Eye (tissue), 1 donor: ENCODE data around the gene MMEL1.
A peak's percentile ranks its signal among the peaks of the same experiment; 100 is the strongest.

Source experiments
- DNase-seq: peaks from one replicate; pipeline ENCODE4 v3.0.0-alpha.2; 2015

MMEL1 gene

GRCh38 chr1:2642131-2642559 lies 9.3 kb upstream of the MMEL1 start:
- no peak for DNase-seq

GRCh38 chr1:2641381-2642130 lies 8.7 kb upstream of the MMEL1 start:
- DNase-seq: no peak

GRCh38 chr1:2640626-2641025 lies 7.8 kb upstream of the MMEL1 start:
- DNase-seq: no peak

GRCh38 chr1:2639607-2640521 lies 7.0 kb upstream of the MMEL1 start:
- DNase-seq: no peak

- no peak for DNase-seq
Measured at GRCh38 chr1:2639203-2639602, 6.4 kb upstream of the MMEL1 start.

GRCh38 chr1:2638466-2639115 lies 5.8 kb upstream of the MMEL1 start:
- no peak for DNase-seq

- no peak for DNase-seq
Measured at GRCh38 chr1:2637442-2638145, 4.8 kb upstream of the MMEL1 start.

GRCh38 chr1:2636733-2637132 lies 3.9 kb upstream of the MMEL1 start:
- DNase-seq: no peak

GRCh38 chr1:2635361-2636010 lies 2.7 kb upstream of the MMEL1 start:
- no peak for DNase-seq

- no peak for DNase-seq
Measured at GRCh38 chr1:2633936-2634491, 1.2 kb upstream of the MMEL1 start.

- no peak for DNase-seq
Measured at GRCh38 chr1:2633366-2633935, 635 bp upstream of the MMEL1 start.

GRCh38 chr1:2632051-2632430 lies 775 bp downstream of the MMEL1 start:
- DNase-seq: no peak

- DNase-seq: no peak
Measured at GRCh38 chr1:2631136-2632050, 1.4 kb downstream of the MMEL1 start.

- no peak for DNase-seq
Measured at GRCh38 chr1:2630498-2631135, 2.2 kb downstream of the MMEL1 start.

- DNase-seq: no peak
Measured at GRCh38 chr1:2629627-2630497, 3.0 kb downstream of the MMEL1 start.

GRCh38 chr1:2628933-2629626 lies 3.7 kb downstream of the MMEL1 start:
- peak; percentile 55 for DNase-seq

GRCh38 chr1:2628191-2628932 lies 4.5 kb downstream of the MMEL1 start:
- DNase-seq: no peak

- DNase-seq: no peak
Measured at GRCh38 chr1:2627746-2628145, 5.1 kb downstream of the MMEL1 start.
